Measurements from ENCODE around the gene TMCO4. TPM values are rescaled to one million over a fixed set of nuclear protein-coding genes. Genes with fewer than 3 reads are reported as not detected.

TMCO4 gene
- total and polyA plus RNA-seq, 12 donors, result 23.2 to 55.0 (median 38.1) TPM

DNA sequence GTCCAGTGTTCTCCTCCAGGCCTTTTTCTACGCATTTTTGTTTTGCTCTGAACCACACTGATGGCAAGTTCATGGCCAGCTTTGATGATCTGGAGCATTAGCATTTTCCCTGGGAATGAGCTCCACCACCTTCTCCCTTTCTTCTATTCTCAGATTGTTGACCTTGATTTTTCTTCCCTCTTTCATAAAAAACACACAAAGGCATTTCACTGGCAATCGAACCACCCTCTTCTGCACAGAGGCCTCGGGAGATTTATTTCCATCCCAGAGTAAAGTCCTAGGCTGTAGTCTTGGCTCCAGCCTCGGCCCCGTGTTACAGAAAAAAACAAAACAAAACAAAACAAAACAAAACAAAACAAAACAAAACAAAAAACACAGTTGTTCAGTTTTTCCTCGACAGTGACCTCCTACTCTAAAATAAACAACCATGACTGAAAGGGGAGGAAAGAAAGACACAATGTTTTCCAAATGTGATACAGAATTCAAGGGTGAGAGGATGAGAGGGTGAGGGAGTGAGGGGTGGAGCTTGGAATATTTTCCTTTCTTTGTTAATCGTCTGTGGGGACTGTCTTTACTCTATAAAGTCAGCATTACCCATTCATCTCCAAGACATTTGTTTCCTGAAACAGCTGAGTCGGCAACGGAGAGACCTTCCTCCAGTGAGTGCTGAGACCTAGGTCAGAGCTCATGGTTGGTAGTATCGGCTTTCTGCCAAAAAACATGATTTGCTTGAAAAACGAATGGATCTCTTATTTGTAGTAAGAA is 45.2 kb upstream of the TMCO4 start:
- peak overlapping the region; percentile 23 to 82 (median 62) for H3K27ac ChIP-seq
- peaks cover 8 to 17% of the 10 kb centered on the region in 2 donors for H3K4me1 ChIP-seq (replicated peaks in 1 of 2)
- intact Hi-C loops (cut with DNase I), result no loop called here
- H3K4me3 ChIP-seq, result peak overlapping the region in 1 of 4 donors; percentile 20
- 7 to 13% (median 9%) methylated on average over 11 of the region's 11 CpGs for WGBS, 4 donors
- H3K9me3 ChIP-seq (replicated peaks in 1 of 3), result no peaks in the 10 kb centered on the region
- no peaks in the 10 kb centered on the region for H3K36me3 ChIP-seq (replicated peaks in 1 of 2)
- peak; percentile 41 to 81 (median 63) for DNase-seq
- no peaks in the 10 kb centered on the region for H3K27me3 ChIP-seq
- TF ChIP-seq POLR2A (IDR thresholded peaks at IDR 0.05), result peak in 1 of 2 donors; percentile 27
- TF ChIP-seq, protein P1, sequence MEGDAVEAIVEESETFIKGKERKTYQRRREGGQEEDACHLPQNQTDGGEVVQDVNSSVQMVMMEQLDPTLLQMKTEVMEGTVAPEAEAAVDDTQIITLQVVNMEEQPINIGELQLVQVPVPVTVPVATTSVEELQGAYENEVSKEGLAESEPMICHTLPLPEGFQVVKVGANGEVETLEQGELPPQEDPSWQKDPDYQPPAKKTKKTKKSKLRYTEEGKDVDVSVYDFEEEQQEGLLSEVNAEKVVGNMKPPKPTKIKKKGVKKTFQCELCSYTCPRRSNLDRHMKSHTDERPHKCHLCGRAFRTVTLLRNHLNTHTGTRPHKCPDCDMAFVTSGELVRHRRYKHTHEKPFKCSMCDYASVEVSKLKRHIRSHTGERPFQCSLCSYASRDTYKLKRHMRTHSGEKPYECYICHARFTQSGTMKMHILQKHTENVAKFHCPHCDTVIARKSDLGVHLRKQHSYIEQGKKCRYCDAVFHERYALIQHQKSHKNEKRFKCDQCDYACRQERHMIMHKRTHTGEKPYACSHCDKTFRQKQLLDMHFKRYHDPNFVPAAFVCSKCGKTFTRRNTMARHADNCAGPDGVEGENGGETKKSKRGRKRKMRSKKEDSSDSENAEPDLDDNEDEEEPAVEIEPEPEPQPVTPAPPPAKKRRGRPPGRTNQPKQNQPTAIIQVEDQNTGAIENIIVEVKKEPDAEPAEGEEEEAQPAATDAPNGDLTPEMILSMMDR (IDR thresholded peaks at IDR 0.05), result no peak

DNA sequence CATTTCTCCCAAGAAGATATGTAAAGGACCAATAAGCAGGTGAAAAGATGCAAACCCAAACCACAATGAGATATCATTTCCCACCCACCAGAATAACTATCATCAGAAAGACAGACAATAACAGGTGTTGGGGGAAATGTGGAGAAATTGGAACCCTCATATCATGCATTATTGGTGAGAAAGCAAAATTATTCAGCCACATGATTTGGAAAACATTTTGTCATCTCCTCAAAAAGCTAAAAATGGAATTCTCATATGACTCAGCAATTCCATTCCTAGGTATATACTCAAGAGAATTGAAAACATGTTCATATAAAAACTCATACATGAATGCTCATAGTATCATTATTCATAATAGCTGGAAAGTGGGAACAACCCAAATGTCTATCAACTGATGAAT is 40.5 kb upstream of the TMCO4 start:
- TF ChIP-seq, protein P1 (IDR thresholded peaks at IDR 0.05), result no peak
- TF ChIP-seq POLR2A (IDR thresholded peaks at IDR 0.05), result no peak
- DNase-seq, result no peak
- Histone ChIP-seq H3K27ac (no peak overlapping the region), H3K27me3 (no peaks in the 10 kb centered on the region), H3K4me3 (no peak overlapping the region), H3K4me1 (replicated peaks in 1 of 2) (peaks cover 4 to 9% of the 10 kb centered on the region in 2 donors), H3K36me3 (replicated peaks in 1 of 2) (no peaks in the 10 kb centered on the region), H3K9me3 (replicated peaks in 1 of 3) (no peaks in the 10 kb centered on the region)
- intact Hi-C loops (cut with DNase I), result no loop called here

DNA sequence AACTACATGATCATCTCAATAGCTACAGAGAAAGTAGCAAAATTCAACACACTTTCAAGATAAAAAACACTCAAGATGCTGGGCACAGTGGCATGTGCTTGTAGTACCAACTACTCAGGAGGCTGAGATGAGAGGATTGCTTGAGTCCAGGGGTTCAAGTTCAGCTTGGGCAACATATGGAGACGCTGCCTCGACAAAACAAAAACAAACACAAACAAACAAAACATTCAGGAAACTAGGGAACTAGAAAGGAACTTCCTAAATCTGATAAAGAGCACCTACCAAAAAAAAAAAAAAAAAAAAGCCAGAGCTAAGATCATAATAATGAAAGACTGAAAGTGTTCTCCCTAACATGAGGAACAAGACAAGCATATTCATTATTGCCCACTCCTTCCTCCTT is 38.1 kb upstream of the TMCO4 start:
- DNase-seq, result no peak
- H3K27ac ChIP-seq, result no peak overlapping the region
- WGBS, 4 donors, result 57 to 80% (median 63%) methylated on average over 2 of the region's 2 CpGs
- H3K4me3 ChIP-seq, result no peak overlapping the region
- intact Hi-C loops (cut with DNase I), result no loop called here
- no peaks in the 10 kb centered on the region for H3K27me3 ChIP-seq
- H3K36me3 ChIP-seq (replicated peaks in 1 of 2), result no peaks in the 10 kb centered on the region
- no peaks in the 10 kb centered on the region for H3K4me1 ChIP-seq (replicated peaks in 1 of 2)
- H3K9me3 ChIP-seq (replicated peaks in 1 of 3), result no peaks in the 10 kb centered on the region
- TF ChIP-seq, protein P1 (IDR thresholded peaks at IDR 0.05), result no peak

DNA sequence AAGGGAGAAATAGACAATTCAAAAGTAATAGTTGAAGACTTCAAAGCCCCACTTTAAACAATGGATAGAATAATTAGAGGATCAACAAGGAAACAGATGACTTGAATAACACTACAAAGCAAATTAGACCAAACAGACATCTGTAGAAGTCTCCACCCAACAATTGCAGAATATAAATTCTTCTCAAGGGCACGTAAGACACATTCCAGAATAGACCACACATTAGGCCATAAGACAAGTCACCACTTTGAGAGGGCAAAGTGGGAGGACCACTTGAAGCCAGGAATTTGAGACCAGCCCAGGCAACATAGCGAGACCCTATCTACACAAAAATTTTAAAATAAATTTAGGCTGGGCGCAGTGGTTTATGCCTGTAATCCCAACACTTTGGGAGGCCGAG is 35.9 kb upstream of the TMCO4 start:
- H3K9me3 ChIP-seq (replicated peaks in 1 of 3), result no peaks in the 10 kb centered on the region
- no peak overlapping the region for H3K27ac ChIP-seq
- H3K4me1 ChIP-seq (replicated peaks in 1 of 2), result no peaks in the 10 kb centered on the region
- DNase-seq, result no peak
- no peaks in the 10 kb centered on the region for H3K36me3 ChIP-seq (replicated peaks in 1 of 2)
- H3K27me3 ChIP-seq, result no peaks in the 10 kb centered on the region
- TF ChIP-seq, protein P1 (IDR thresholded peaks at IDR 0.05), result no peak
- no peak for TF ChIP-seq POLR2A (IDR thresholded peaks at IDR 0.05)
- intact Hi-C loops (cut with DNase I), result no loop called here
- WGBS, 4 donors, result 92 to 100% (median 93%) methylated on average over 4 of the region's 4 CpGs
- H3K4me3 ChIP-seq, result no peak overlapping the region
